GM21381 (cell line): ENCODE data around the gene LSM14B.
"Not testable (repeated sequence)": the region's sequence is repeated elsewhere in the genome, so short reads cannot be mapped to it uniquely, and the experiment has no call there.

ENCODE experiments used
- ATAC-seq: cut with Tn5 transposase; IDR thresholded peaks from one replicate; pipeline ENCODE4 v1.9.1; 2021; ENCODE audit warnings: mild to moderate bottlenecking, moderate library complexity; ENCODE audit not compliant: unreplicated experiment

The LSM14B gene

DNA sequence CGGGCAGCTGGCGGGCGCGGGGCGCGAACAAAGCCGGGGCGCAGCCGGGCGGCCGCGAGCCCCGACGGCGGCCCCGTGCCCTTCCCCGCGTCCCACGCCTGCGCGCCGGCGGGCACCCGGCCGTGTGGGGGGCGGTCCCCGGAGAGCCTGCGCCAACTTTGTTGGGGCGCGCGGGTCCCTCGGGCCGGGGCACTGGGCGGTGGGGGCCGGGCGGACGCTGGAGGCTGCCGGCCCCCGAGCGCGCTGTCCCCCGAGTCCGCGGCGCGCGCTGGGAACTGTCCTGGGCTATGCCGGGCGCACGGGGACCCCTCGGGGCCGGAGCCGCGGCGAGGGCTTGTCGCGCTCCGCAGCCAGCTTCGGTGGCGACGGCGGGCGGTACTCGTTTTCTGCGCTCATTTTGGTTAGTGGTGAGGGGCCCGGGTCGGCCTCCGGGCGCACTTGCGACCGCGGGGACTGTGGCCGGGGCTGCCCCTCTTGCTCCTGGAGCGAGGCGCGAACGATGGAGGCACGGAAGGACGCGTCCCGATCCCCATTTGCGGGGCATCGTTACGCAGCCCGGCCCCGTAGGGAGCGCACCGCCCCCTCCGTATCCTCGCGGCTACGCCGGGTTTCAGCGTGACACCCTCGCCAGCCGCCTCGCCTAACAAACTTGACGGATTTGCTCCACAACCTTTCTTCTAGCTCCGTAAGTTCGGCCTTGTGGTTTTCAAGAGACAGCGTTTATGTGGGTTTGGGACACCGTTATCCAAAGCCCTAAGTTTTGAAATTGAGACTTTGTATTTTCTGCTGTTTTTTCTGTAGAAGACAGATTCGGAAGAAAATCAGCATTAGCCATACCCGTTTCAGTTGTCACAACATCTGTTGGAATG lies 21.9 kb downstream of the LSM14B start:
- ATAC-seq: peak; percentile 27

- no peak for ATAC-seq
These were observed 23.4 kb downstream of the LSM14B start for GRCh38 chr20:62145688-62146018.

DNA sequence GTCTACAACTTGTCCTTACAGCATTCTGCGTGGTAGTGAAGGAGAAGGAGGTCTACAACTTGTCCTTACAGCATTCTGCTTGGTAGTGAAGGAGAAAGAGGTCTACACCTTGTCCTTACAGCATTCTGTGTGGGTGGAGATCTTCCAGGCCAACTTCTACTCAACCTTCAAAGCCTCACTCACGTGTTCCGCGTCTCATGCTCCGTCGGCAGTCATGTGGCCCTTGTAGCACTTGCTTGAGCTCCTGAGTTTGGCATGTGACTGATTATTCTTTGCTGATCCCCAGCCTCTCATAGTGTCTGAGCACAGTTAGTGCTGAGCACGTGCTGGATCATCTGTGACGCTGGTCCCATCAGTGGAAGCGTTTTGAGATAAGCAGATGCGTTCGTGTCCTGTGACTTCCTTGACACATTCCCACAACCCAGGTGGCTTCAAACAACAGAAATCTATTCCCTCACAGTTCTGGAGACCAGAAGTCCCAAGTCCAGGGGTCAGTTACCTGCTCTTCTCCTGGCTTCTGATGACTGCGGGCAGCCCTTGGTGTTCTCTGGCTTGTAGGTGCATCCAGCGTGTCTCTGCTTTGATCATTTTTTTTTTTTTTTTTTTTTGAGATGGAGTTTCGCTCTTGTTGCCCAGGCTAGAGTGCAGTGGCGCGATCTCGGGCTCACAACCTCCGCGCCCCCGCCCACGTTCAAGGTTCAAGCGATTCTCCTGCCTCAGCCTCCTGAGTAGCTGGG lies 23.9 kb downstream of the LSM14B start:
- ATAC-seq: no peak

DNA sequence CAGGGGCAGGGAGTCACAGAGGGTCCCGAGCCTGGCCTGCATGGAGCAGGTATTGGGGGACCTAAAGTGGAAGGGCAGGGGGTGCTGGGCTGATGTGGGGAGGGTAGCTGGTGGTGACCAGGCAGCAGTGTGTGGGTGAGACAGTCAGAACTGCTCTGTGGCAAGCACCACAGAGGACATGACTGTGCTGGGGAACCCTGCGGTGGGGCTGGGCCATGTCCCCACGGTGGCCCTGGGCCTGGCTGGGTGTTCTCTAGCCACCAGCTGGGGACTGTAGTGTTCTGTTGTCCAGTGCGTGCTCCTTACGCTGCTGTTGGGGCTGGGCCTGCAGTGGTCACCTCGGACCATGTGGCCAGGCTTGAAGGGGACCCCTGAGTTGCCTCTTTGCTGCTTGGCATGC lies 24.9 kb downstream of the LSM14B start:
- ATAC-seq: no peak

GRCh38 chr20:62147528-62147927 lies 25.3 kb downstream of the LSM14B start:
- ATAC-seq: no peak

DNA sequence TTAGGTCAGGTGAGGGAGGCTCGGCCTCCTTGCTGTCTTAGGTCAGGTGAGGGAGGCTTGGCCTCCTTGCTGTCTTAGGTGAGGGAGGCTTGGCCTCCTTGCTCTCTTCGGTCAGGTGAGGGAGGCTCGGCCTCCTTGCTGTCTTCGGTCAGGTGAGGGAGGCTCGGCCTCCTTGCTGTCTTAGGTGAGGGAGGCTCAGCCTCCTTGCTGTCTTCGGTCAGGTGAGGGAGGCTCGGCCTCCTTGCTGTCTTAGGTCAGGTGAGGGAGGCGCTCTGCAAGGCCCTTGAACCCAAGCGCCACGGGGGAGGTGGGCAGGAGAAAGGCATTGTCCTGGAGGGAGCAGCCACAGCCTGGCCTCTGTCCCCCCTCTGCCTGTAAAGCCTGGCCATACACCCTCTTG lies 26.1 kb downstream of the LSM14B start:
- ATAC-seq: not testable (repeated sequence)

- ATAC-seq: no peak
These were observed 26.6 kb downstream of the LSM14B start for GRCh38 chr20:62148908-62149314.

- no peak for ATAC-seq
These were observed 27.4 kb downstream of the LSM14B start for GRCh38 chr20:62149532-62150309.

- no peak for ATAC-seq
These were observed 28.0 kb downstream of the LSM14B start for GRCh38 chr20:62150310-62150575.

- no peak for ATAC-seq
These were observed 28.9 kb downstream of the LSM14B start for GRCh38 chr20:62151225-62151624.

DNA sequence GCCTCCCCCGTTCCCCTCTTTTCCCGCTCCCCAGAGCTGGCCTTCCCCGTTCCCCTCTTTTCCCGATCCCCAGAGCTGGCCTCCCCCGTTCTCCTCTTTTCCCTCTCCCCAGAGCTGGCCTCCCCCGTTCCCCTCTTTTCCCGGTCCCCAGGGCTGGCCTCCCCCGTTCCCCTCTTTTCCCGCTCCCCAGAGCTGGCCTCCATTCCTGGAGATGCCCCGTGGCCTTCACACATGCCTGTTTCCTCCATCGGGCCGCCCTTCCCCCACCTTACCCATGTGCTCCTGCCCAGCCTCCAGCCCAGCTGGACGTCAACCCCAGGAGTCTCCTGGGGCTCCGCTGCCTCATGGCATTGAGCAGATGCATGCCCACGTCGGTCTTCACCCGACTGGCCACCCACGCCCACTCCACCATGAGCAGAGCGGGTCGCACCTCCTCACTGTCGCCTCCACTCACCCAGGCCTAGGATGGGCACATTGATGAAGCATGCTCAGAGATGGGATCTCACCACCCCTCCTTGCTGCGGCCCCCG lies 29.6 kb downstream of the LSM14B start:
- no peak for ATAC-seq

- no peak for ATAC-seq
These were observed 33.4 kb downstream of the LSM14B start for GRCh38 chr20:62155428-62156253.

- ATAC-seq: no peak
These were observed 33.9 kb downstream of the LSM14B start for GRCh38 chr20:62156254-62156556.

DNA sequence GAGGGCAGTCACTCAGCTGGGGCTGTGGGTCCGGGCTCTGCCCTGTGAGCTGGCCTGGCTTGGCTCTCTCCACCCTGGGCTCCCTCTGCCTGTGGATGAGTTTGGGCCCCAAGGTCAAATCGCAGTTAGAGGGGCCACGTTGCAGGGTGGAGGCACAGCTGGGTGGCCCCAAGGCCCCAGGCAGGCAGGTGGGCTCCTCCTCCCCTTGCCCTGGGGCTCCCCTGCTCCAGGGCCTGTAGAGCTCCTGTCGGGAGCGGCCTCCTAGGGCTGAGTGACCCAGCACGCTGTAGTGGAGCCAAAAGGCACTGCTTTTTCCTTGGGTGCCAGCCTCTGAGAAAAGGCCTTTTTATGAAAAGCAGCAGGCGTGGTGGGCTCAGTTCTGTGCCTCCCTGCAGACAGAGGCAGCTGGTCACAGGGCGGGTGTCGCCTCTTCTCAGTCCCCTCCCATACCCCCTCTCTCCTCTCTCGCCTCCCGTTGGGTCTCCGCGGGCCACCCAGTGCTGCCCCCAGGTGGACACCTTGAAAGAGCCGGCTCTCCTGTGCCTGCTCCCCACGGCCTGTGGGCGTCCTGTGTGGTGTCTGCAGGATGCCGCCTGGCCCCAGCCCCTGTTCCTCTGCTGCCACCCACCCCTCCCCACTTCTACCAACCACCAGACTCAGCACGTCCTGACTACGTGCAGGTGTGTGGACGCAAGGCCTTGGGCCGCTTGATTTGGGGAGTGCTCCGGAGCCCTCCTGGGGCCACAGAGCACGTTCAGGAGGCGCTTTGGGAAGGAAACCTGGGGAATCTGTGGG lies 34.5 kb downstream of the LSM14B start:
- ATAC-seq: no peak

- no peak for ATAC-seq
These were observed 35.3 kb downstream of the LSM14B start for GRCh38 chr20:62157387-62158087.

- ATAC-seq: no peak
These were observed 35.8 kb downstream of the LSM14B start for GRCh38 chr20:62158088-62158400.

DNA sequence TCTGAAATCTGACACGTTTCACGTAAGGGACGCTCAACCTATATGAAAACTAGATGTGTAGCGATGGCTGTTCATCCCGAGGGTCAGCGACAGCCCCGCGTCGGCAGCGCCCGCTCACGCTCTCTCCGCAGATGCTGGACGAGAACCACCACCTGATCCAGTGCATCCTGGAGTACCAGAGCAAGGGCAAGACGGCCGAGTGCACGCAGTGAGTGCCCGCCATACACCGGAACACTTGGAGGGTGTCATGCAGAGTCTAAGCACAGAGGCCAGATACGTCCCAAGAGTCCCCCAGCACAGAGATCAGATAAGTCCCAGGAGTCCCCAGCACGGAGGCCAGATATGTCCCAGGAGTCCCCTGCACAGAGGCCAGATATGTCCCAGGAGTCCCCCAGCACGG lies 36.3 kb downstream of the LSM14B start:
- no peak for ATAC-seq

DNA sequence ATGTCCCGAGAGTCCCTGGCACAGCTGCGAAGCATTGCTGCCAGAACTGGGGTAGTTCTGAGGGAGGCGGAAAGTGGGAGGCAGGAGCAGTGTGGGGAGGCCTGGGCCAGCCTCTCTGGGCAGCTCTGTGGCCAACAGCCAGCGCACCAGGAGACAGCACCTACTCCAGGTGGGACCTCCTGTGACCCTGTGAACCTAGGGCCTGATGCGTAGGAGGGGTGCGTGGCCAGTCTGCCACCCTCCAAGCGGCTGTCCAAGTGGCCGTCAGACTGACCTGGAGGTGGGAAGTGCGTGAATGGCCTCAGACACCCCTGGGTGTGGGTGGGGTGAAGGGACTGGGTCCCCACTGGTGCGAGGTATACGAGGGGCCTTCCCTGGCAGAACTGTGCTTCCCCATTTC lies 36.8 kb downstream of the LSM14B start:
- ATAC-seq: no peak

- no peak for ATAC-seq
These were observed 37.6 kb downstream of the LSM14B start for GRCh38 chr20:62159839-62160238.

- ATAC-seq: no peak
These were observed 38.0 kb downstream of the LSM14B start for GRCh38 chr20:62160253-62160652.
